HG03045 (cell line): ENCODE data around the gene RPS6KB1.
A peak's percentile ranks its signal among the peaks of the same experiment; 100 is the strongest.
"Not testable (repeated sequence)": the region's sequence is repeated elsewhere in the genome, so short reads cannot be mapped to it uniquely, and the experiment has no call there.

Experiments
- ATAC-seq: cut with Tn5 transposase; IDR thresholded peaks from one replicate; pipeline ENCODE4 v1.9.1; 2021; ENCODE audit warnings: mild to moderate bottlenecking, moderate library complexity; ENCODE audit not compliant: unreplicated experiment

Gene RPS6KB1

GRCh38 chr17:59870482-59870881, 22.4 kb upstream of the RPS6KB1 start:
- no peak for ATAC-seq

GRCh38 chr17:59872351-59872750, 20.6 kb upstream of the RPS6KB1 start:
- no peak for ATAC-seq

- ATAC-seq = not testable (repeated sequence)
Observed at GRCh38 chr17:59873414-59873813, 19.5 kb upstream of the RPS6KB1 start.

- no peak for ATAC-seq
Observed at GRCh38 chr17:59874376-59874775, 18.5 kb upstream of the RPS6KB1 start.

- ATAC-seq = no peak
Observed at GRCh38 chr17:59876107-59876506, 16.8 kb upstream of the RPS6KB1 start.

DNA sequence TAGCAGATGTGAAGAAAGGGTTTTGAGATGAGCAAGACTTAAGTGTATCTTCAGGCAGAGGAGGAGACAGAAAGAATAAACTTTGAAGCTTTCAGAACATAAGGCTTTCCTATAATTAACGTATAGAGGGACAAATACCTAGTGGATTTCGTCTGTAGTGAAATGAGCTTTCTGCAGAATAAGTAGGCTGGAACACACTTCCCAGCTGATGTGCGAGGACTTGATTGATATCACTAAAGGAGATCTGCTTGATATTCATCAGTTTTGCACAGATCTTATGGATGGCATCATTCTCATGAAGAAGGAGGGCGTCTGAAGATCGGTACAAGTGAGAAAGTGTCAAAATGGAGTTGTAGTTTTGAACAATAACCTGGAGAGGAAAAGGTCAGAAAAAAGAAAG, 15.0 kb upstream of the RPS6KB1 start:
- no peak for ATAC-seq

DNA sequence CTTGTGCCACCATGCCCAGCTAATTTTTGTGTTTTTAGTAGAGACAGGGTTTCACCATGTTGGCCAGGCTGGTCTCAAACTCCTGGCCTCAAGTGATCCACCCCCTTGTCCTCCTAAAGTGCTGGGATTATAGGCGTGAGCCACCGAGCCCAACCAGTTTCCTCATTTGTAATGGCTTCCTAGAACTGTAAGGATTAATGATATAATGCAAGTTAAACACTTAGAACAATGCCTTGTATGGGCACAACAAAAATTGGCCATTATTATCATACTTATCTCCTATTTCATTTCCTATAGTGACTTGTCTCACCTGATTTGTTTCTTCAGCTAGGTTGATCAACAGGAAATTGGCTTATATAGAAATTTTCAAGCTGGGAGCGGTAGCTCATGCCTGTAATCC, 14.3 kb upstream of the RPS6KB1 start:
- ATAC-seq = no peak

- ATAC-seq = no peak
Observed at GRCh38 chr17:59884861-59885260, 8.1 kb upstream of the RPS6KB1 start.

DNA sequence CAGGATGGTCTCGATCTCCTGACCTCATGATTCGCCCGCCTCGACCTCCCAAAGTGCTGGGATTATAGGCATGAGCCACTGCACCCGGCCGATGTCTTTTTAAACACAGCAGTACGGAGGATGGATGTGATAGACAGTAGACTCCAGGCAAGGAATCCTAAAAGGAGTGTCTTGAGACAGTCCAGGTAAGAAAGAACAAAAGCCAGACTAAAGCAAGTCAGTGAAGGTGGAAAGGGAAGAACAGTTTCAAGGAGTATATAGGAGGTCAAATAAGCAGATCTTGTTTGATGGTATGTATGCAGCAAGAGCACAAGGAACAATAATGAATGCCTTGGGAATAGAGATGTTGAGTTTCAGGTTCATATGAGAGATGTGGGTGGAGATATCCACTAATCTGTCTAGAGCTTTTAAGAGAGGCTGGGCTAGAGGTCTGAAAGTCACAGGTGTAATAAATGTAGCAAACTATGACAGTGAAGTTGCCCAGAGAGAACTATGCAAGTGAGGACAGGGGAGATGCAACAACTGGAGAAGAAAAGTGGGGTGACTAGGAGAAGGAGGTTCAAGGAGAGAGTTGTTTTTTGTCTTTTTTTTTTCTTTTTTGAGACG, 4.7 kb upstream of the RPS6KB1 start:
- no peak for ATAC-seq

GRCh38 chr17:59890720-59891119, 2.2 kb upstream of the RPS6KB1 start:
- no peak for ATAC-seq

DNA sequence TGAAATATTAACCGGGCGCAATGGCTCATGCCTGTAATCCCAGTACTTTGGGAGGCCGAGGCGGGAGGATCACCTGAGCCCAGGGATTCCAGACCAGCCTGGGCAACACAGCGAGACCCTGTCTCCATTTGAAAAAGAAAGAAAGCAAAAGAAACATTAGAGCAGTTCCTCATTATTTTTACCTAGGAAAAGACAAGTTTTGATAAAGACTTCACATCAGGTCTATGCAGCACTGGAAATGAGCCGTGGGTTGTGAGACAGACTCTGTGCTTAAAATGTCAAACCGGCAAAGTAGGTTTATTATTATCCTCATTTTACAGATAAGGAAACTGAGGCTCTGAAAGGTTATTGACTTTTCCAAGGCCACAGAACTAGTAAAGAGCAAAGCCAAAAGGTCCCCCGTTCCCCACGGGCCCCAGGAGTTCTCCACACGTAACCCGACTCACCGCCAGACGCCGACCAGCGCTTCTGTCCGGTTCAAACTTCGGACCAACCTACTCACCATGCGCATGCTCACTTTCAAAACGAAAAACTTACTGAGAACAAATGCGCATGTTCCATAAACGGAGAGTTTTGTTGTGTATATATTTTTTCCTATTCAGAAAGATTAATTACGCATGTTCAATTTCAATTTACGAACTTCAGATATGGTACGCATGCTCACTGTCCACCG, 534 bp upstream of the RPS6KB1 start:
- ATAC-seq = peak; percentile 51

DNA sequence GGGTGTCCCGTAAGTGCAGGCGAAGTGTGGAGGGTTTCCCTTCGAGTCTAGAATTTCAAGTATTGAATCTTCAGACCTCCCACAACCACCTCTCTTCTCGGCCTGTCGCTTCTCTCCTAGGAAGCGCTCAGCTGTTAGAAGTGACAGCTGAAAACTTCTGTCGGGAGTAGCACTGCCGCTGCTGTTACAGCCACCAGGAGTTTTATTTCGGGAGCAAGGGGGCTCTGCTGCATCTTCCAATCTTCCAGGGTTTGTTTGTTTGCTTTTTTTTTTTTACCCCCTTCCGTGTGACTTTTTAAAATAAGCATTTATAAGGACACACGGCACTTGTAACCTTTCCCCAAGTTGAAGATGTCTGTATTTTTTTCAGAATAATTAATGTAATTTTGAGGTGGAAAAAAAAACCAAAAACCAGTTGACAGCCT, 767 bp downstream of the RPS6KB1 start:
- no peak for ATAC-seq

GRCh38 chr17:59897090-59897489, 4.2 kb downstream of the RPS6KB1 start:
- ATAC-seq = no peak

DNA sequence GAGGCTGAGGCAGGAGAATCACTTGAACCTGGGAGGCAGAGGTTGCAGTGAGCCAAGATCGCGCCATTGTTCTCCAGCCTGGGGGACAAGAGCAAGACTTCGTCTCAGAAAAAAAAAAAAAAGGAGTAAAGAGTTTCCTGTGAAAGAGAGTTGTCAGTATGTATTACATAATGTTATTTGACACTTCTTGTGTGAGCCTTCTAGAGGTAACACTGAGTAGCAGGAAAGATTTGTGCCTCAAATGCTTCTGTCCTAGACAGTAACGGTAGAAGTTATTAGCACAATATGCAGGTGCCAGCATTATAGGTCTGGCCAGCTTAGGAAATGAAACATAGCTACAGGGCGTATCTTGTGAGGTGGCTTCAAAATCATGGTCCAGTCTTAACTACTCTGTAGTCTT, 6.2 kb downstream of the RPS6KB1 start:
- no peak for ATAC-seq

DNA sequence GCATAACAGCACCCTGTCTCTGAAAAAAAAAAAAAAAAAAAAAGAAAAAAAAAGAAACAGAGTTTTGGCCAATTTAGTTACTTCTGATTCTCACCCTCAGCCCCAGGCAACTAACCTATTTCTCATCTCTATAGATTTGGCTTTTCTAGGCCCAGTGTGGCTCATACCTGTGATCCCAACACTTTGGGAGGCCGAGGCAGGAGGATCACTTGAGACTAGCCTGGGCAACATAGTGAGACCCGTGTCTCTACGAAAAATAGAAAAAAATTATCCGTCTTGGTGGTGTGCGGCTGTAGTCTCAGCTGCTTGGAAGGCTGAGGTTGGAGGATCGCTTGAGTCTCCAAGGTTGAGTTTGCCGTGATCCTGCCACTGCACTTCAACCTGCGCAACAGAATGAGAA, 8.7 kb downstream of the RPS6KB1 start:
- ATAC-seq = no peak

DNA sequence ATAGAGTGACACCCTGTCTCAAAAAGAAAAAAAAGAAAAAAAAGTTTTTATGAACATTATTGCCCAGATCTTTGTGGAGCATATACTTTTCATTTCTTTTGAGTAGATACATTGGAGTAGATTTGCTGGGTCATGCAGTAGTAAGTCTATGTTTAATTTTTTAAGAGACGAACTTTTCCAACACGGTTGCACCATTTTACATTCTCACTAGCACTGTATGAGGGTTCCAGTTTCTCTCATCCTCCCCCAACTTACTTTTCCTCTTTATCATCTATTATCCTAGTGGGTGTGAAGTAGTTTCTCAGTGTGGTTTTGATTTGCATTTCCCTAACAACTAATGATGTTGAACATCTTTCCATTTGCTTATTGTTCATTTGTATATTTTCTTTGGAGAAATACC, 10.5 kb downstream of the RPS6KB1 start:
- no peak for ATAC-seq

- no peak for ATAC-seq
Observed at GRCh38 chr17:59907467-59907866, 14.5 kb downstream of the RPS6KB1 start.

GRCh38 chr17:59914274-59914854, 21.4 kb downstream of the RPS6KB1 start:
- ATAC-seq = no peak

DNA sequence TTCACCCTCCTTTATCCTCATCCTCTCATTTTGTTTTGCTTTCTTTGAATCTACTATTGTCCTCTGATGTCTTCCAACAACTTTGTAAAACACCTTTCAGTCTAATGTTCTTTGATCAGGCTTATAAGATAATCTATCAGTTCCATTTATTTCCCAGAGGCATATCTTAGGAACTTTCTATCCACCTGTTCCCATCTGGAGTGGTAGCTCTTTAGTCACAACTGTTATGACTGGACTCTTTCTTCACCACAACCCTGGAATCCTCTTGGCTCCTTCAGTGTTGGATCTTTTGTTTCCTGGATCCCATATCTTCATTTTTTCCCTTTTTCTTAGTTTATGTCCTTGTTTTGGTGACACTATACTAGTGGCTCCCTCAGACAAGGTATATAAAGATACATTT, 23.5 kb downstream of the RPS6KB1 start:
- ATAC-seq = no peak

DNA sequence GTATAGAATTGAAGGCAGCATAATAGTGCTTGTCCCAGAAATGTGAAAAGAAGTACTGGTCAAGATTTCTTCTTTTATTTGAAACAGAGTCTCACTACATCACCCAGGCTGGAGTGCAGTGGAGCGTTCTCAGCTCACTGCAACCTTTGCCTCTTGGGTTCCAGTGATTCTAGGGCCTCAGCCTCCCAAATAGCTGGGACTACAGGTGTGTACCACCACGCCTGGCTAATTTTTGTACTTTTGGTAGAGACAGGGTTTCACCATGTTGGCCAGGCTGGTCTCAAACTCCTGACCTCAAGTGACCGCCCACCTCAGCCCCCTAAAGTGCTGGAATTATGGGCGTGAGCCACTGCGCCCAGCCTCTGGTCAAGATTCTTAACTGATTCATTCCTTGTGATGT, 27.7 kb downstream of the RPS6KB1 start:
- not testable (repeated sequence) for ATAC-seq

DNA sequence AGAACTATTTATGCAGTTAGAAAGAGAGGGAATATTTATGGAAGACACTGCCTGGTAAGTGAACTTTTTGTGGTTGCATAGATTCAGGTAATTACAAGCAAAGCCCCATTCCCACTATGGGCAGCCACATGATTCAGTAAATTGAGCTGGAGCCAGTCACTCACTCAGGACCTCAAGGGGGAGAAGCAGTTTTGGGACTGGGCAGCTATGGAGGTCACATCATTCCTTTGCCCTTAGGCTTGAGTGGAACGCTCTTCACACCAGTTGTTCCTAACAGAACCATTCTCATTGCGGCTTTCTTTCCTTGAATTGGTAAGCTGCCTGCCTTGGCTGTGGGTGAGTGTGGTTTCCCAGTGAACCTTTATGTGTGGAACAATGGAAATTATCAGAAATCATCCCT, 37.2 kb downstream of the RPS6KB1 start:
- not testable (repeated sequence) for ATAC-seq

GRCh38 chr17:59930768-59931167, 37.8 kb downstream of the RPS6KB1 start:
- not testable (repeated sequence) for ATAC-seq
